Ureter (tissue), 1 donor: ENCODE data around the gene SPATA6L. TPM values are rescaled to one million over a fixed set of nuclear protein-coding genes. Genes with fewer than 3 reads are reported as not detected.
A peak's percentile ranks its signal among the peaks of the same experiment; 100 is the strongest.

Experiments
- DNase-seq: peaks from one replicate; pipeline ENCODE4 v3.0.0-alpha.2; 2020; ENCODE audit warnings: low spot score
- total RNA-seq: library from RNA; stranded (reverse); gene quantifications from one replicate; pipeline ENCODE4 v1.2.4, GENCODE V29; 2023
- donor health status: DM: yes; HTN: yes; CAD: no.

SPATA6L gene
- 23.1 TPM for total RNA-seq

- peak; percentile 56 for DNase-seq
Observed at GRCh38 chr9:4666042-4666699, at the start of gene SPATA6L. Gene SPATA6L, minus strand, starts transcription at chr9:4666480. Its CDS starts 230 bp downstream, at chr9:4666250.

GRCh38 chr9:4714266-4715016 lies 48.2 kb upstream of the SPATA6L start:
- DNase-seq: no peak

GRCh38 chr9:4713849-4714248 lies 47.6 kb upstream of the SPATA6L start:
- no peak for DNase-seq

- no peak for DNase-seq
Observed at GRCh38 chr9:4709380-4709779, 43.1 kb upstream of the SPATA6L start.

GRCh38 chr9:4706971-4707622 lies 40.8 kb upstream of the SPATA6L start:
- no peak for DNase-seq

- no peak for DNase-seq
Observed at GRCh38 chr9:4706021-4706420, 39.7 kb upstream of the SPATA6L start.

GRCh38 chr9:4704129-4704528 lies 37.8 kb upstream of the SPATA6L start:
- DNase-seq: no peak

GRCh38 chr9:4701526-4701925 lies 35.2 kb upstream of the SPATA6L start:
- no peak for DNase-seq

GRCh38 chr9:4700932-4701331 lies 34.7 kb upstream of the SPATA6L start:
- no peak for DNase-seq

GRCh38 chr9:4700091-4700490 lies 33.8 kb upstream of the SPATA6L start:
- DNase-seq: no peak

GRCh38 chr9:4691795-4692194 lies 25.5 kb upstream of the SPATA6L start:
- DNase-seq: no peak

- DNase-seq: no peak
Observed at GRCh38 chr9:4690144-4690543, 23.9 kb upstream of the SPATA6L start.

- no peak for DNase-seq
Observed at GRCh38 chr9:4689687-4690104, 23.4 kb upstream of the SPATA6L start.

- DNase-seq: no peak
Observed at GRCh38 chr9:4689021-4689420, 22.7 kb upstream of the SPATA6L start.

- no peak for DNase-seq
Observed at GRCh38 chr9:4686584-4686983, 20.3 kb upstream of the SPATA6L start.

GRCh38 chr9:4686112-4686511 lies 19.8 kb upstream of the SPATA6L start:
- no peak for DNase-seq

GRCh38 chr9:4684820-4685219 lies 18.5 kb upstream of the SPATA6L start:
- no peak for DNase-seq

- no peak for DNase-seq
Observed at GRCh38 chr9:4680750-4681149, 14.5 kb upstream of the SPATA6L start.

GRCh38 chr9:4680173-4680525 lies 13.9 kb upstream of the SPATA6L start:
- DNase-seq: no peak

- peak; percentile 100 for DNase-seq
Observed at GRCh38 chr9:4679268-4680172, 13.2 kb upstream of the SPATA6L start, which contains the start of gene CDC37L1. Gene CDC37L1, plus strand, starts transcription at chr9:4679569. Its CDS starts 199 bp downstream, at chr9:4679768.

- DNase-seq: no peak
Observed at GRCh38 chr9:4678679-4679267, 12.5 kb upstream of the SPATA6L start.
